Measurements from ENCODE around the gene SLF1.

SLF1 gene

GRCh38 chr5:94667937-94668336, 49.5 kb downstream of the SLF1 start:
- no peak for DNase-seq

GRCh38 chr5:94670726-94671125, 52.3 kb downstream of the SLF1 start:
- DNase-seq = no peak

- no peak for DNase-seq
Measured at GRCh38 chr5:94672746-94673145, 54.3 kb downstream of the SLF1 start.

GRCh38 chr5:94674490-94675382, 56.3 kb downstream of the SLF1 start:
- no peak for DNase-seq

GRCh38 chr5:94675965-94676618, 57.6 kb downstream of the SLF1 start:
- no peak for DNase-seq

GRCh38 chr5:94682814-94683520, 64.5 kb downstream of the SLF1 start:
- DNase-seq = no peak

- no peak for DNase-seq
Measured at GRCh38 chr5:94689908-94690307, 71.4 kb downstream of the SLF1 start.

GRCh38 chr5:94690778-94691177, 72.3 kb downstream of the SLF1 start:
- no peak for DNase-seq

GRCh38 chr5:94691291-94691690, 72.8 kb downstream of the SLF1 start:
- no peak for DNase-seq

GRCh38 chr5:94691949-94692348, 73.5 kb downstream of the SLF1 start:
- no peak for DNase-seq

GRCh38 chr5:94692581-94692980, 74.1 kb downstream of the SLF1 start:
- DNase-seq = no peak

GRCh38 chr5:94693043-94693822, 74.8 kb downstream of the SLF1 start:
- no peak for DNase-seq

- DNase-seq = no peak
Measured at GRCh38 chr5:94693845-94694370, 75.4 kb downstream of the SLF1 start.

GRCh38 chr5:94694671-94695070, 76.2 kb downstream of the SLF1 start:
- no peak for DNase-seq

GRCh38 chr5:94698197-94698596, 79.7 kb downstream of the SLF1 start:
- DNase-seq = no peak

GRCh38 chr5:94699562-94699961, 81.1 kb downstream of the SLF1 start:
- no peak for DNase-seq

- no peak for DNase-seq
Measured at GRCh38 chr5:94700592-94700991, 82.1 kb downstream of the SLF1 start.

- DNase-seq = no peak
Measured at GRCh38 chr5:94702729-94703128, 84.3 kb downstream of the SLF1 start.

GRCh38 chr5:94705427-94705826, 87.0 kb downstream of the SLF1 start:
- no peak for DNase-seq

- DNase-seq = no peak
Measured at GRCh38 chr5:94707359-94707758, 88.9 kb downstream of the SLF1 start.

GRCh38 chr5:94709277-94709676, 90.8 kb downstream of the SLF1 start:
- DNase-seq = no peak

- no peak for DNase-seq
Measured at GRCh38 chr5:94711785-94712184, 93.3 kb downstream of the SLF1 start.

- DNase-seq = no peak
Measured at GRCh38 chr5:94715768-94716167, 97.3 kb downstream of the SLF1 start.
